LHCN-M2 (cell line): ENCODE data around the gene AGPAT2. TPM values are rescaled to one million over a fixed set of nuclear protein-coding genes. Genes with fewer than 3 reads are reported as not detected.

Experiments
- DNase-seq: peaks from one replicate; pipeline ENCODE4 v3.0.0-alpha.2; 2012; ENCODE audit warnings: low read depth
- total RNA-seq: library from RNA; depleted of rRNA; stranded (reverse); fragments of >200 nt; gene quantifications from 2 replicates; pipeline ENCODE4 v1.2.3, GENCODE V29; 2014

AGPAT2 gene
- total RNA-seq, 1 experiment from 2014 or later = 36.2 TPM

- DNase-seq = no peak
Observed at GRCh38 chr9:136688274-136689107, 1.2 kb upstream of the AGPAT2 start.

- DNase-seq = no peak
Observed at GRCh38 chr9:136687721-136688223, 515 bp upstream of the AGPAT2 start.

DNA sequence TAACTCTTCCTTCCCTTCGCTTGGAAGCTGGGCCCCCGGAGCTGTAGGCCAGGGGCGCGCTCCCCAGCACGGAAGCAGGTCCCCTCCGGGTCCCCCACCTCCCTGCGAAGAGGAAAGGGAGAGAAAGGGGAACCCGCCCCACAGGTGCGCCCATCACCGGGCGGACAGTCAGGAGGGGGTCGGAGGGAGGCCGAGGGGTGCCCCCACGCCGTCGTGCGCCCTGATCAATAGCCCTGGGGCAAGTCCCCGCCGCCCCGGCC lies 793 bp downstream of the AGPAT2 start:
- no peak for DNase-seq

GRCh38 chr9:136685790-136686533 lies 1.3 kb downstream of the AGPAT2 start:
- DNase-seq = no peak

DNA sequence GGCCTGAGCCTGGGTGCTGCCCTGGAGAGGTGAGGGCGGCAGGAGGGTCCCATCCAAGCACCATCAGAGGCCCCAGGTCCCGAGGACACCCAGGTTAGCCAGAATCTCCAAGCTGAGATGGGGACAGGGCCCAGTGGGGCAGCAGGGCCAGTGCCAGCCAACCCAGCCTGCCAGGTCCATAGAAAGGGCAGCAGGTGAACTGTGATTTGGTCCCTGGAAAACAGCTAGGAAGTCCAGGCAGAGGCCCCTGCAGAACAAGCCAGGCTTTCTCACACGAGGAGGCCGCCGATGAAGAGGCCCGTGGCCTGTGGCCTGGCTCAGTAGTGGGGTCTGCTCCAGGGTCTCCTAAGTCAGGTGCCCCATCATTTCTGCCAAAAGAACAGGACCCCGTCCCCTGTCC lies 2.0 kb downstream of the AGPAT2 start:
- no peak for DNase-seq

DNA sequence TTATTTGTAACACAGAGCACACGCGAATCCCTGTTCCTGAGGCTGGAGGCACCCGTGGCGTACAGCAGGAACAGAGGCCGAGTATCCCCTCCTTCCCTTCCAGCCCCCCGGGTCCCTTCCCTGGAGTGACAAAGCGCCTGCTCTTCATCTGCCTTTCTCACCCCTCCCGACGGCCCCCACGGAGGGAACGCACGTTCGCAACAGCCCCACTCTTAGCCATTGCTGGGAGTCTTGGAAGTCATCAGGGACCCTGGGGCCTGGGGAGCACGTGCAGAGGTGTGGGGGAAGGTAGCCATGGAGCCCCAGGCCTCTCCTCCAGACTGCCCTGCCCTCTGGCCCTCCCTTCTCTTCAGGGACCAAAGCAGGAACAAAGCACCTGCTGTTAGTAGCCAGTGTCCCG lies 2.5 kb downstream of the AGPAT2 start:
- DNase-seq = no peak

DNA sequence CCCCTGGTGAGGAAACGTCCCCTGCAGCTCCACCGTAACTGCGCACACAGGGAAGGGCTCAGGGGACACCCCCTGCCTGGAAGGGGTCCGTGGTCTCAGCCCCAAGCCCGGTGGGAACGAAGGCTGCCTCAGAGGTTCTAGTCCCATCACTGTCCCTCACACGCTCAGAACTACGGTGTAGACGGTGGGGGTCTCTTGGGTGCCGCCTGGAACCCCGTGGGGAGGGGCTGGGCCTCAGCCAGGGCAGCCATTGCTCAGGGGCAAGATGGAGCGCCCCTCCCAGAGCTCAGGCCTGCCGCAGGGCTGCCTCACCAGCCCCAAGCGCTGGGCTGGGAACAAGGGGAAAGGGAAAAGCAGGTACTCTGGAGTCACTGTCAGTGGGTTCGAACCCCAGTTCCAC lies 2.9 kb downstream of the AGPAT2 start:
- no peak for DNase-seq

DNA sequence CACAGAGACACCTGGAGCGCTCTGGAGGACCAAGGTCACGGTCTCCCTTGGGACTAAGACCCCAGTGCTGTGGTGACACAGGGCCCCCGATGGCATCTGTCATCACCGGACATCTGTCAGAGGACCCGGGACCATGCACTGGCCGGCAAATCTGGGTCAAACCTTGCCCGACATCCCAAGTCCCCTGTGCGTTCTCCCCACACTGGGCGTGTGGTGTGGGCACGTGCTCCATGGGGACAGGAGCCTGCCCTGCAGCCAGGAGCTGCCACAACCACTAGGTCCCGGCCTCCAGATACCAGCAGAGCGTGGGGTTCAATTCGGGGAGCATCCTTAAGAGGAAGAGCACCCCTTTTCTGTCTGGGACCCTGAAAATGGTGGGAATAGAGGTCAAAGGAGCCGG lies 3.5 kb downstream of the AGPAT2 start:
- no peak for DNase-seq

- DNase-seq = no peak
Observed at GRCh38 chr9:136683173-136683745, 4.0 kb downstream of the AGPAT2 start.

- no peak for DNase-seq
Observed at GRCh38 chr9:136682710-136683109, 4.5 kb downstream of the AGPAT2 start.

DNA sequence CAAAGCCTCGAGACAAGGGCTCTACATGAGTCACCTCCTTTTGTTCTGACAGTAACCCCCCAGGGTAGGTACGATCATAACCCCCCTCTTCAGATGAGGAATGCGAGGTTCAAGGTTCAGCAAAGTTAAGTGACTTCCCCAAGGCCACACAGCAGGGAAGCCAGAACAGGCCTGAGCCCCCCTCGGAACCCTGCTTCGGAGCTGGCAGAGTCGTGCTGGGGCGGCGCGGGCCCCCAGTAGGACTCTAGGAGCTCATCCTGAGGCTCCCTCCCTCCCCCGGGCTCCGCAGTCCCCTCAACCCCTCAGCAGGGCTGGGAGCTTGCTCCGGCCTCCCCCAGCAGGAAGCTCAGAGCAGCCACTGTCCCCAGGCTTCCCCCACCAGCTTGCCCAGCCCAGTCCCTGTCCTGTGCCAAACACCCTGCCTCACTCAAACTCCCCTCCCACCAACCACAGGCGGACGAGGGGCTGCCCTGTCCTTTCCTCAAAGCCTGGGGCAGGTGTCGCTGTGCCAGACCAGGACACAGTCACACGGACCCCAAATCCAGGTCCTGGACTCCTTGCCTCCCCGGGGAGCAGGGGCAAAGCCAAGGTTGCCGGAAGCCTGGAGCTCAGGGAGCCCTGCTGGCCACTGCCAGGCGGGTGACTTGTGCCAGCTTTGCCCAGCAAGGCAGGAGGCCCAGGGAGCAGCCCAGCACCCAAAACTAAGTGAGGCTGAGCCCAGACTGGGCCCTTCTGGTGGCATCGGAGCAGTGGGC lies 5.1 kb downstream of the AGPAT2 start:
- no peak for DNase-seq

DNA sequence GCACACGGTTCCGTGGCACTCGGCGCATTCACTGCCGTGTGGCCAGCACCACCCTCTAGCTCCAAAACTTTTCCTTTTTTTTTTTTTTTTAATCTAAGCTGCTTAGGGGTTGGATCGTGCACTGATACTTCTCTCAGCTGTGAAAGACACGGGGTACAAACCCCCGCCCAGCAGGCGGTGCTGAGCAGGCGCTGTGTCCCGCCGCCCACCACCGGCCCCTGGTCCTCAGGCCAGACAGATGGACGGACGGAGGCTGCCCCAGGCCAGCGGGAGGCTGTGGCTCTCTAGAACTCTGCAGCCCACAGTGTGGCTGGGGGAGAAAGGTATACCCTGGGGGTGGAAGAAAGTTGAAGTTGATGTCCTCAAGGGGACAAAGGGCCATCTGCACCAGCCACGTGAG lies 6.2 kb downstream of the AGPAT2 start:
- DNase-seq = no peak

- no peak for DNase-seq
Observed at GRCh38 chr9:136679431-136679941, 7.8 kb downstream of the AGPAT2 start.

GRCh38 chr9:136678624-136679023 lies 8.6 kb downstream of the AGPAT2 start:
- no peak for DNase-seq

DNA sequence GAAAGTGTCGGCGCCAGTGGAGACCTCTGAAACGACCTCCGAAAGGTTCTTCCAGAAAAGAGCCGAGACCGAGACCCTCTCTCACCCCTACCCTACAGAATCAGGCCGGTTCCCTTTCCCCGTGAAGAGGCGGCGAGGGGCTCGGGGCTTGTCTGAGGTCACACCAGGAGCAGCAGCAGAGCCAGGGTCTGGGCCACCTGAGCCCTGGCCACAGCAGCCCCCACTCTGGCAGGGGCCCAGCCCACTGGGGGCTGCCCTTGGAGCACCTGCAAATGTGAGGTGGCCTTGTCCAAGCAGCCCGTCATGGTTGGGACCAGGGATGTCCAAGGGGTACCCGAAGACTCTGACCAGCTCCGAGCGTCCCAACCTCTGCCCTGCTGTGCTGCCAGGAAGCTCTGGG lies 9.2 kb downstream of the AGPAT2 start:
- no peak for DNase-seq

- no peak for DNase-seq
Observed at GRCh38 chr9:136676920-136677686, 10.2 kb downstream of the AGPAT2 start.

- no peak for DNase-seq
Observed at GRCh38 chr9:136676297-136676794, 10.9 kb downstream of the AGPAT2 start.

GRCh38 chr9:136675477-136676296 lies 11.6 kb downstream of the AGPAT2 start:
- DNase-seq = no peak

GRCh38 chr9:136674786-136675349 lies 12.4 kb downstream of the AGPAT2 start:
- DNase-seq = no peak
